Activated naive CD8-positive, alpha-beta T cell (primary cell): Measurements from ENCODE around the gene NCOR2.

Experiments
- H3K27ac Mint-ChIP-seq: one replicate; pipeline ENCODE4 v1.8.0; 2021; ENCODE audit warnings: mixed read lengths
- H3K27me3 Mint-ChIP-seq: one replicate; pipeline ENCODE4 v1.8.0; 2021; ENCODE audit warnings: mixed read lengths
- H3K36me3 Mint-ChIP-seq: one replicate; pipeline ENCODE4 v1.8.0; 2021; ENCODE audit warnings: mixed read lengths
- H3K4me1 Mint-ChIP-seq: one replicate; pipeline ENCODE4 v1.8.0; 2021; ENCODE audit warnings: low read depth, mixed read lengths
- H3K4me3 Mint-ChIP-seq: one replicate; pipeline ENCODE4 v1.8.0; 2021; ENCODE audit warnings: mild to moderate bottlenecking, mixed read lengths
- H3K9me3 Mint-ChIP-seq: one replicate; pipeline ENCODE4 v1.8.0; 2021; ENCODE audit warnings: low read depth, mixed read lengths

Gene NCOR2

GRCh38 chr12:124566997-124567672, at the start of gene NCOR2:
Gene NCOR2, minus strand, starts transcription at chr12:124567612. Its CDS starts 72,361 bp downstream, at chr12:124495251.
- Mint-ChIP-seq H3K4me1 (peaks cover 31% of the 10 kb centered on the region), H3K9me3 (no peaks in the 10 kb centered on the region), H3K27ac (peak within 1 kb of the TSS; percentile 85), H3K27me3 (no peaks in the 10 kb centered on the region), H3K36me3 (no peaks in the 10 kb centered on the region), H3K4me3 (peak within 1 kb of the TSS; percentile 92)

- H3K27me3 Mint-ChIP-seq = no peaks in the 10 kb centered on the region
- H3K9me3 Mint-ChIP-seq = no peaks in the 10 kb centered on the region
- H3K4me3 Mint-ChIP-seq = no peak overlapping the region
- H3K4me1 Mint-ChIP-seq = peaks cover 3% of the 10 kb centered on the region
- H3K36me3 Mint-ChIP-seq = no peaks in the 10 kb centered on the region
- no peak overlapping the region for H3K27ac Mint-ChIP-seq
Observed at GRCh38 chr12:124616394-124617221, 49.2 kb upstream of the NCOR2 start.

GRCh38 chr12:124614512-124615292, 47.3 kb upstream of the NCOR2 start:
- Mint-ChIP-seq H3K36me3 (no peaks in the 10 kb centered on the region), H3K4me1 (peaks cover 9% of the 10 kb centered on the region), H3K27me3 (no peaks in the 10 kb centered on the region), H3K9me3 (no peaks in the 10 kb centered on the region), H3K27ac (no peak overlapping the region), H3K4me3 (no peak overlapping the region)

- Mint-ChIP-seq H3K36me3 (no peaks in the 10 kb centered on the region), H3K4me3 (no peak overlapping the region), H3K9me3 (no peaks in the 10 kb centered on the region), H3K27ac (no peak overlapping the region), H3K4me1 (peaks cover 25% of the 10 kb centered on the region), H3K27me3 (no peaks in the 10 kb centered on the region)
Observed at GRCh38 chr12:124613151-124613585, 45.8 kb upstream of the NCOR2 start.

GRCh38 chr12:124612410-124612680, 44.9 kb upstream of the NCOR2 start:
- no peak overlapping the region for H3K4me3 Mint-ChIP-seq
- no peaks in the 10 kb centered on the region for H3K27me3 Mint-ChIP-seq
- H3K4me1 Mint-ChIP-seq = peaks cover 29% of the 10 kb centered on the region
- H3K27ac Mint-ChIP-seq = no peak overlapping the region
- no peaks in the 10 kb centered on the region for H3K9me3 Mint-ChIP-seq
- H3K36me3 Mint-ChIP-seq = no peaks in the 10 kb centered on the region

GRCh38 chr12:124611559-124612409, 44.4 kb upstream of the NCOR2 start:
- no peak overlapping the region for H3K27ac Mint-ChIP-seq
- H3K36me3 Mint-ChIP-seq = no peaks in the 10 kb centered on the region
- no peaks in the 10 kb centered on the region for H3K27me3 Mint-ChIP-seq
- no peak overlapping the region for H3K4me3 Mint-ChIP-seq
- H3K9me3 Mint-ChIP-seq = no peaks in the 10 kb centered on the region
- H3K4me1 Mint-ChIP-seq = peaks cover 29% of the 10 kb centered on the region

- Mint-ChIP-seq H3K9me3 (no peaks in the 10 kb centered on the region), H3K36me3 (no peaks in the 10 kb centered on the region), H3K27me3 (no peaks in the 10 kb centered on the region), H3K4me3 (no peak overlapping the region), H3K4me1 (peaks cover 29% of the 10 kb centered on the region), H3K27ac (no peak overlapping the region)
Observed at GRCh38 chr12:124610629-124611558, 43.5 kb upstream of the NCOR2 start.

GRCh38 chr12:124610021-124610612, 42.7 kb upstream of the NCOR2 start:
- Mint-ChIP-seq H3K4me1 (peaks cover 29% of the 10 kb centered on the region), H3K27me3 (no peaks in the 10 kb centered on the region), H3K4me3 (no peak overlapping the region), H3K27ac (no peak overlapping the region), H3K36me3 (no peaks in the 10 kb centered on the region), H3K9me3 (no peaks in the 10 kb centered on the region)

- peak overlapping the region; percentile 81 for H3K4me3 Mint-ChIP-seq
- H3K36me3 Mint-ChIP-seq = no peaks in the 10 kb centered on the region
- H3K27me3 Mint-ChIP-seq = no peaks in the 10 kb centered on the region
- no peaks in the 10 kb centered on the region for H3K9me3 Mint-ChIP-seq
- H3K27ac Mint-ChIP-seq = no peak overlapping the region
- H3K4me1 Mint-ChIP-seq = peaks cover 29% of the 10 kb centered on the region
Observed at GRCh38 chr12:124609041-124609989, 41.9 kb upstream of the NCOR2 start.

GRCh38 chr12:124608450-124608870, 41.0 kb upstream of the NCOR2 start:
- Mint-ChIP-seq H3K9me3 (no peaks in the 10 kb centered on the region), H3K36me3 (no peaks in the 10 kb centered on the region), H3K27me3 (no peaks in the 10 kb centered on the region), H3K4me1 (peaks cover 29% of the 10 kb centered on the region), H3K27ac (no peak overlapping the region), H3K4me3 (peak overlapping the region; percentile 81)

- H3K36me3 Mint-ChIP-seq = no peaks in the 10 kb centered on the region
- H3K4me1 Mint-ChIP-seq = peaks cover 29% of the 10 kb centered on the region
- no peaks in the 10 kb centered on the region for H3K9me3 Mint-ChIP-seq
- peak overlapping the region; percentile 7 for H3K27ac Mint-ChIP-seq
- no peak overlapping the region for H3K4me3 Mint-ChIP-seq
- no peaks in the 10 kb centered on the region for H3K27me3 Mint-ChIP-seq
Observed at GRCh38 chr12:124607681-124608425, 40.4 kb upstream of the NCOR2 start.
